Left ventricle myocardium inferior (tissue), 1 donor: ENCODE results near the gene TBXAS1. TPM values are rescaled to one million over a fixed set of nuclear protein-coding genes. Genes with fewer than 3 reads are reported as not detected.

ENCODE experiments used
- DNase-seq: peaks from one replicate; pipeline ENCODE4 v3.0.0-alpha.2; 2020
- H3K27ac ChIP-seq: fragments of 200-600 bp; replicated peaks from 2 replicates; pipeline ENCODE4 v1.8.0; 2021
- H3K27me3 ChIP-seq: fragments of 200-600 bp; 2 replicates; pipeline ENCODE4 v1.8.0; 2021; ENCODE audit warnings: low read depth
- H3K36me3 ChIP-seq: fragments of 200-600 bp; 2 replicates; pipeline ENCODE4 v1.8.0; 2021
- H3K4me1 ChIP-seq: fragments of 200-600 bp; 2 replicates; pipeline ENCODE4 v1.8.0; 2021
- H3K4me3 ChIP-seq: fragments of 200-600 bp; 2 replicates; pipeline ENCODE4 v1.8.0; 2021; ENCODE audit warnings: mild to moderate bottlenecking, moderate library complexity
- H3K9me3 ChIP-seq: fragments of 200-600 bp; replicated peaks from 2 replicates; pipeline ENCODE4 v1.8.0; 2021
- intact Hi-C: fragments of 100-400 bp; cut with micrococcal nuclease; formaldehyde crosslinking; loops from one replicate; pipeline ENCODE4 v1.11.0; 2022
- total RNA-seq: library from RNA; stranded (reverse); fragmentation: NEBNext Ultra II Directional; extraction: Animal tissue kit (Norgen Biotek cat#: 25700); gene quantifications from one replicate; pipeline ENCODE4 v1.2.1, GENCODE V29; 2021
- TF ChIP-seq, protein P1 (sequence below): fragments of 200-600 bp; IDR thresholded peaks from 2 replicates; pipeline ENCODE4 v1.8.0; 2021; ENCODE audit warnings: antibody characterized with exemption, mild to moderate bottlenecking, borderline replicate concordance
- donor health status: DM: no; HTN: yes; CAD: no; lungs with severe emphysema.

TBXAS1 gene
- total RNA-seq, 1 donor from 2014 or later, result 3.9 TPM

DNA sequence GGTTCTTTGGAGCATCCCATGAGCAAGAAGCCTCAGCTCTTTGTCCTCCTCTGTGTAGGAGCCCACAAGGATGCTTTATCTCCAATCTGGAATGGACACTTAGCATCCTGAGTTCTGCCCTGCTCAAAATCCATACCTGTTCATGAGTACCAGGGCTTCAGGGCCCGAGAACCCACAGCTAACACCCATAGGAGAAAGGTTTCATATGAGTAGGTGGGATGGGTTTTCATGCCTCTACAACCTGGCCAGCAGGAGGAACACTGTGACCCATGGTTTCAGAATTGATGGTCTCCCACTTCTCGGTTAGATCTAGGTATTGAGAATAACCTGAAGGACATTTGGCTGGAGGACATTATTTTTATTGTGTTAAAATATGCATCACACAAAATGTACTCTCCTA lies 57.8 kb downstream of the TBXAS1 start:
- Histone ChIP-seq H3K4me1 (no peaks in the 10 kb centered on the region), H3K4me3 (no peak overlapping the region), H3K27me3 (no peaks in the 10 kb centered on the region), H3K9me3 (peaks cover 5% of the 10 kb centered on the region), H3K27ac (no peak overlapping the region), H3K36me3 (no peaks in the 10 kb centered on the region)
- intact Hi-C loops, result no loop called here
- TF ChIP-seq, protein P1, sequence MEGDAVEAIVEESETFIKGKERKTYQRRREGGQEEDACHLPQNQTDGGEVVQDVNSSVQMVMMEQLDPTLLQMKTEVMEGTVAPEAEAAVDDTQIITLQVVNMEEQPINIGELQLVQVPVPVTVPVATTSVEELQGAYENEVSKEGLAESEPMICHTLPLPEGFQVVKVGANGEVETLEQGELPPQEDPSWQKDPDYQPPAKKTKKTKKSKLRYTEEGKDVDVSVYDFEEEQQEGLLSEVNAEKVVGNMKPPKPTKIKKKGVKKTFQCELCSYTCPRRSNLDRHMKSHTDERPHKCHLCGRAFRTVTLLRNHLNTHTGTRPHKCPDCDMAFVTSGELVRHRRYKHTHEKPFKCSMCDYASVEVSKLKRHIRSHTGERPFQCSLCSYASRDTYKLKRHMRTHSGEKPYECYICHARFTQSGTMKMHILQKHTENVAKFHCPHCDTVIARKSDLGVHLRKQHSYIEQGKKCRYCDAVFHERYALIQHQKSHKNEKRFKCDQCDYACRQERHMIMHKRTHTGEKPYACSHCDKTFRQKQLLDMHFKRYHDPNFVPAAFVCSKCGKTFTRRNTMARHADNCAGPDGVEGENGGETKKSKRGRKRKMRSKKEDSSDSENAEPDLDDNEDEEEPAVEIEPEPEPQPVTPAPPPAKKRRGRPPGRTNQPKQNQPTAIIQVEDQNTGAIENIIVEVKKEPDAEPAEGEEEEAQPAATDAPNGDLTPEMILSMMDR, result no peak
- no peak for DNase-seq

DNA sequence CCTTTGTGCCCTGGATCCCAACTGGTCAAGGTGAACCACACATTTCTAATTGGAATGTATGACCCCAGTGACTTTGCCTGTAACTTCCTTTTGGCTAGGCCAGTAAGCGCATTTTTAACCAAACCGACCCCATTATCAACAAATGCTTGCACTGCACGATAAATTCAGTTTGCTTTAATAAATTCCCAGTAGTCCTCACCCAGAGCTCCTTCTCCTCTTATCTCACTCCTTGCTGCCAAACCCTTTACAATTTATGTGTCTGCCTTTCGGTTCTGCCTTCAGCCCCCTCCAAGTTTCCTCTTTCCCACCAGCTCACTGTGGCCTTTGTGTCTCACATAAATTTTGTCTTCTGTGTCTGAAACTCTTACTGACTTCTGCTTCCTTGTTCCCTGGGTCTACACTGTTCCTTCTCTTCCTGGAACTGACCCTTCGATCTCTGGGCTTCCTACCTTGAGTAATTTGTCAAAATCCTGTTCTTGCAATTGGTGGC lies 59.0 kb downstream of the TBXAS1 start:
- intact Hi-C loops, result no loop called here
- Histone ChIP-seq H3K27ac (no peak overlapping the region), H3K9me3 (peaks cover 5% of the 10 kb centered on the region), H3K36me3 (no peaks in the 10 kb centered on the region), H3K27me3 (no peaks in the 10 kb centered on the region), H3K4me1 (no peaks in the 10 kb centered on the region), H3K4me3 (no peak overlapping the region)
- TF ChIP-seq, protein P1, result no peak
- DNase-seq, result no peak

DNA sequence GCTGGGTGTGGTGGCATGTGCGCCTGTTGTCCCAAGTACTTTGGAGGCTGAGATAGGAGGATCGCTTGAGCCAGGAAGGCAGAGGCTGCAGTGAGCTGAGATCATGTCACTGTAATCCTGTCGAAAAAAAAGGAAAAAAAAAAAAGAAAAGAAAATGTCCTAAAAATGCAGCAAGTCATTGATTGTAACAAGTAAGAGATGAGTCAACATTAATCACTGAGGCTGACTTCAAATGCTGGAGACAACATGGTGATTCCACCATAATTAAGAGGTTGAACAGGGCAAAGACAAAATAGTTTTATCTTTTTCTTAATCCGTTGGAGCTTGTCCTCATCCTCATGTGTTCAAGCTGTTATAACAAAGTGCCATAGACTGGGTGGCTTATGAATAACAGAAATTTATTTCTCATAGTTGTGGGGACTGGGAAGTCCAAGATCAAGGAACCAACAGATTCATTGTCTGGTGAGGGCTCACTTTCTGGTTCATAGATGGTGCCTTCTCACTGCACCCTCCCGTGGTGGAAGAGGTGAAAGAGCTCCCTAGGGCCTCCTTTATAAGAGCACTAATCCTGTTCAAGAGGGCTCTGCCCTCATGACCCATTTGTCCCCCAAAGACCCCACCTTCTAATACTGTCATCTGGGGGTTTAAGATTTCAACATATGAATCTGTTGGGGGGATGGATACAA lies 60.3 kb downstream of the TBXAS1 start:
- intact Hi-C loops, result no loop called here
- H3K9me3 ChIP-seq, result peaks cover 5% of the 10 kb centered on the region
- TF ChIP-seq, protein P1, result no peak

DNA sequence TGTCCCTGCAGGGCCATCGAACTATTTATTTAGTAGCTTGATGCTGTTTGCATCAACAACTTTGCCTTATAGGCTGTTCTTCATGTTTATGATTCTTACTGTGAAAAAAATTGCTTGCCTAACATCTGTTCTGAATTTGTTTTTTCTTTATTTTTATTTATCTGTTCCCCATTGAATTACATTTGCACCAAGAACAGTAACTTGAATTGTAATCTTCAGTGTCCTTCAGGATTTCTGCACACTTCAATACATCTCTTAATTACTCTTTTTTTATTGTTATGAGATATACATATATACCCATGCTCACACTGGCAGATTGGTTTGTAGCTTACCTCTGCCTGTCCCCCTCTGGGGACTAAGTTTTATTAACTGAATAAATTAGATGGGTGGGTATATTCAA lies 64.4 kb downstream of the TBXAS1 start:
- DNase-seq, result no peak
- Histone ChIP-seq H3K27me3 (peaks cover 3% of the 10 kb centered on the region), H3K9me3 (peaks cover 5% of the 10 kb centered on the region), H3K4me1 (no peaks in the 10 kb centered on the region), H3K36me3 (no peaks in the 10 kb centered on the region), H3K27ac (no peak overlapping the region), H3K4me3 (no peak overlapping the region)
- intact Hi-C loops, result no loop called here
- TF ChIP-seq, protein P1, result no peak

More for the DNA sequence above, 60.3 kb downstream of the TBXAS1 start:
- Histone ChIP-seq H3K4me3 (no peak overlapping the region), H3K27ac (no peak overlapping the region), H3K36me3 (no peaks in the 10 kb centered on the region), H3K27me3 (no peaks in the 10 kb centered on the region), H3K4me1 (no peaks in the 10 kb centered on the region)
- no peak for DNase-seq

- Histone ChIP-seq H3K9me3 (peaks cover 5% of the 10 kb centered on the region), H3K36me3 (no peaks in the 10 kb centered on the region), H3K27me3 (peaks cover 3% of the 10 kb centered on the region), H3K4me3 (no peak overlapping the region), H3K27ac (no peak overlapping the region), H3K4me1 (no peaks in the 10 kb centered on the region)
- DNase-seq, result no peak
- TF ChIP-seq, protein P1, result no peak
- intact Hi-C loops, result no loop called here
Observed at GRCh38 chr7:139893999-139894398, 64.9 kb downstream of the TBXAS1 start.
